HG03521 (cell line): ENCODE results near the gene UNC45B.
"Not testable (repeated sequence)": the region's sequence is repeated elsewhere in the genome, so short reads cannot be mapped to it uniquely, and the experiment has no call there.

Source experiments
- ATAC-seq: cut with Tn5 transposase; IDR thresholded peaks from one replicate; pipeline ENCODE4 v1.9.1; 2021; ENCODE audit warnings: mild to moderate bottlenecking, moderate library complexity; ENCODE audit not compliant: unreplicated experiment

The UNC45B gene

GRCh38 chr17:35213412-35213940 is 65.9 kb downstream of the UNC45B start:
- no peak for ATAC-seq

GRCh38 chr17:35214192-35214591 is 66.6 kb downstream of the UNC45B start:
- no peak for ATAC-seq

DNA sequence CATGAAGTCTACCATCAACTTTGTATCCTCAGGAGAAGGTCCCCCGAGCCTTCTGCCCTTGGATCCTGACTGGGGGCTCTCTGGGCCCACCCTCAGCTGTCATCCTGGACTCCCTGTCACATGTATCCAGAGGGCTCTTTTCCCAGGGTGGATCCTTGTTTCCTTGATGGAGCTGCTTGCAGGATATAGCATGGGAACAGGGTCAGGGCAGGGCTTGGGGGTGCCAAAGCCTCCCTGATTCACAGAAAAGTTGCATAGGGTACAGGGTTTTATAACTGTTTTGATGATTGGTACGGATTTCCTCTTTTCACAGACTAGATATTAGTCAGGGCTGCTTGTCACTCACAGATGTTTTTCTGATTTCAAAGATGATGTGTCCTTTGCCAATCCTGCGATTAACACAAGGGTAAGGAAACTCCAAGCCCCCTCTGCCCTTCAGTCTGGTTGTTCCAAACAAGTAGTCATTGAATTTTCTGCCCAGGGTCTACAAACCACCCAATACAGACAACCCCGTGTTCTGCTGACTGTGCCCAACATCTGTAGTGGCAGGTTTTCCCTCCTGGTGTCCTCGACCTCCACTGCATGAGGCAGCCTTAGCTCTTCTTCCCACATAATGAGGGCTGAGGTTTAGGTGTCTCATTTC is 67.1 kb downstream of the UNC45B start:
- no peak for ATAC-seq

DNA sequence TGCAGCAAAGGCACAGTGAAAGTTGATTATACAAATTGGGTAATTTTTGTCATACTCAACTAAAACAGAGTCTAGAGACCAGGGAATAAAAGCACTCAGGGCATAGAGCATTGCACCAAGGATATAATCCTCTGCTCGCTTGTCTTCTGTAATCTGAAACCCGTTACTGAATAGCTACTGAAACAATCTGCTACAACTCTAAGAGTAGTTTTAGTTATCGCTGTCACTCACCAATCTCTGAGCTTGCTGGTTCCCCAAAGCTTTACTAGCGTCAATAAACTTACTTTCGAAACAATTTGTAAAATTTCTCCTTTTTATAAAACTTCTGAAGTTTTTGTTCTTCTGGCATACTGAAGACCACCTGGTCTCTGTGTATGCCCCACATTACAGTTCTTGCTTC is 69.5 kb downstream of the UNC45B start:
- ATAC-seq, result no peak

DNA sequence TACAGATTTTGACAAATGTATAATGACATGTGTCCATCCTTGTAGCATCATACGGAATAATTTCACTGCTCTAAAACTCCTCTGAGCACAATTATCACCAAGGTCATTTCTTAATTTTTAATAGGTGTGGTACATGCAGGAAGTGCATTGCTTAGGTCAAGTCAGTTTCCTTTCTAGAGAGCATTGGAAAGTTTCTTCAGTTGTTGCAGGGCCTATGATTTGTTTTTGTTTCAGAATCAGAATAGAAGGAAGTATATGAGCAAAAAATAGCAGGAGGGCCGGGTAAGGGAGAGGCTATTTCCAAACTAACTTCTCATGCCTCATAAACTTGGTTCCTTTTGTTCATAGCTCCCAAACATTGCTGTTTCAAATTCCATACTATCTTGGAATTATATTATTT is 71.3 kb downstream of the UNC45B start:
- ATAC-seq, result no peak

GRCh38 chr17:35222452-35222851 is 74.8 kb downstream of the UNC45B start:
- no peak for ATAC-seq

DNA sequence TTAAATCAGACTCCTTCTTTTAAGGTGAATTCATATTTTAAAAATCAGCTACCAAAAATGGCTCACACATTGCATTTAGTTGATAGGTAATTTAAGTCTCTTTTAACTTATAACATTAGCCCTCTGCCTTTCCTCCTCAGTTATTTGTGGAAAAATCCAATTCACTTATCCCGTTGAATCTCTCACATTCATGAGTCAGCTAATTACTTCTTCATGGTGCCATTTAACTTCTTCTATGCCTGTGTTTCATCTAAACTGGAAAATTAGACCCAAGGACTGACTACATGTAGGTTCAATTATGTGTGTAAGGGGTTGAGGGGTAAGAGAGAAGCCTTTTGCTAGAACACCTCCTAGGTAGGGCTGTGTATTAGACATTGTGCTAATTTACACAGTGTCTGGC is 76.8 kb downstream of the UNC45B start:
- no peak for ATAC-seq

- ATAC-seq, result no peak
Measured at GRCh38 chr17:35227546-35227945, 79.9 kb downstream of the UNC45B start.

GRCh38 chr17:35229638-35230037 is 82.0 kb downstream of the UNC45B start:
- no peak for ATAC-seq

DNA sequence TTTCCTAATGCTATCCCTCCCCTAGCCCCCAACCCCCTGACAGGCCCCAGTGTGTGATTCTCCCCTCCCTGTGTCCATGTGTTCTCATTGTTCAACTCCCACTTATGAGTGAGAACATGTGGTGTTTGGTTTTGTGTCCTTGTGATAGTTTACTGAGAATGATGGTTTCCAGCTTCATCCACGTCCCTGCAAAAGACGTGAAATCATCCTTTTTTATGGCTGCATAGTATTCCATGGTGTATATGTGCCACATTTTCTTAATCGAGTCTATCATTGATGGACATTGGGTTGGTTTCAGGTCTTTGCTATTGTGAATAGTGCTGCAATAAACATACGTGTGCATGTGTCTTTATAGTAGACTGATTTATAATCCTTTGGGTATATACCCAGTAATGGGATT is 86.7 kb downstream of the UNC45B start:
- ATAC-seq, result not testable (repeated sequence)

DNA sequence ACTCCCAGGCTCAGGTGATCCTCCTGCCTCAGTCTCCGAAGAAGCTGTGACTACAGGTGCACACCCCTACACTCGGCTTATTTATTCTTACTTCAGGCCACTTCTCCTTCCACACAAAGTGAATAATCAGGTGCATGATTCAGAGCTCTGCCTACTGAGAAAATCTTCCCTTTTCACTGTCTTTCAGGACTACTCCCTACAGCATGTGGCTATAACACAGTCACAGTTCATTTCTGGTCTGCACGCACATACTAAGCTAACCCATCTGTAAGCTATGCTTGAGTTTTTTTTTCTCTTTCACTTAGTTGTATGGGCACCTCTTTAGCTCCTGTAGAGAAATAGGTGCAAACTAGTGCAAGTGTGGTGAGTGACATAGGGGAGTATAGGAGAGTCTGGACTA is 87.7 kb downstream of the UNC45B start:
- no peak for ATAC-seq

DNA sequence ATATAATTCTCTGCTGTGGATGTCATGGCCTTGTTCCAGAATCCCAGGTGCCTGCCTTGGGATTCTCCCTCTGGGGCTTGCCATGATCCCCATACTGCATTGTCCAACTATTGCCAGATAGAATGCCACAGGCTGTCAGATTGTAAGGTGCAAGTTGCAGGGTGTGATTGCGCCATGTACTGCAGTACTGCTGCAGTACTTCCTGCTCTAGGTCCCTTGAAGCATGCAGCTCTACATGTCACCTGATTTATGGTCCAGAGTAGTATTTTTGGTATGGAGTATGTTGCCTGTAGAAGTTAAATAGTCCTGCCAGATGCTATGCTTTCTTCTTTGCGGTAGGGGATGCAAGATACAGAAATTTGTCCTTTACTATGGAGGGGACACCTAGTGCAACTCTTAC is 88.3 kb downstream of the UNC45B start:
- ATAC-seq, result no peak

DNA sequence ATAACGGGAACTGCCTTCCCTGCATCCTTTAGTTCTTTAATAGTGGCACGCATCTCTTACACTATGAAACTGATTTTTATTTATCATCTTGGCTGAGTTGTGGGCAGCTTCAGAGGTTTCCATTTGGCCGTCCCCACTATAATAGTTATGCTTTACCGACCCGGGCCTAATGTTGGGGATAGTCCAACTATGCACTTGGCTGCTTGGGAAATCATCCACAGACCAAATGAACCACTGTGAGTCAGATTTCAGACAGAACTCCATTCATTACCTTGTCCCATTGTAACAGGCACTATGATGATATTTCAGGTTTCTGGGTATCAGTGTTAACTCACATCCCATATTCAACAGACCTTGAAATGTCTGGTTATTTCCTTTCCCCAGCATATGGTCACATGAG is 89.2 kb downstream of the UNC45B start:
- ATAC-seq, result no peak

GRCh38 chr17:35238821-35239220 is 91.2 kb downstream of the UNC45B start:
- ATAC-seq, result no peak
